Testis (tissue), 2 donors: ENCODE data around the gene ABL1.

Experiments used
- POLR2A ChIP-seq: fragments of 450-650 bp; IDR thresholded peaks from one replicate; pipeline ENCODE4 v1.6.1; 2017; ENCODE audit warnings: antibody characterized with exemption, mild to moderate bottlenecking, moderate library complexity
- TF ChIP-seq, protein P1 (sequence below), 3 experiments: fragments of 450-650 bp in 2 of 3; fragments of 200-600 bp in 1 of 3; sonication (generic) in 1 of 3; IDR thresholded peaks; one replicate each; pipeline ENCODE4 v1.5.1; 2016 to 2019; ENCODE audit warnings: antibody characterized with exemption in 3 of 3, mild to moderate bottlenecking in 2 of 3, moderate library complexity in 1 of 3

DNA sequence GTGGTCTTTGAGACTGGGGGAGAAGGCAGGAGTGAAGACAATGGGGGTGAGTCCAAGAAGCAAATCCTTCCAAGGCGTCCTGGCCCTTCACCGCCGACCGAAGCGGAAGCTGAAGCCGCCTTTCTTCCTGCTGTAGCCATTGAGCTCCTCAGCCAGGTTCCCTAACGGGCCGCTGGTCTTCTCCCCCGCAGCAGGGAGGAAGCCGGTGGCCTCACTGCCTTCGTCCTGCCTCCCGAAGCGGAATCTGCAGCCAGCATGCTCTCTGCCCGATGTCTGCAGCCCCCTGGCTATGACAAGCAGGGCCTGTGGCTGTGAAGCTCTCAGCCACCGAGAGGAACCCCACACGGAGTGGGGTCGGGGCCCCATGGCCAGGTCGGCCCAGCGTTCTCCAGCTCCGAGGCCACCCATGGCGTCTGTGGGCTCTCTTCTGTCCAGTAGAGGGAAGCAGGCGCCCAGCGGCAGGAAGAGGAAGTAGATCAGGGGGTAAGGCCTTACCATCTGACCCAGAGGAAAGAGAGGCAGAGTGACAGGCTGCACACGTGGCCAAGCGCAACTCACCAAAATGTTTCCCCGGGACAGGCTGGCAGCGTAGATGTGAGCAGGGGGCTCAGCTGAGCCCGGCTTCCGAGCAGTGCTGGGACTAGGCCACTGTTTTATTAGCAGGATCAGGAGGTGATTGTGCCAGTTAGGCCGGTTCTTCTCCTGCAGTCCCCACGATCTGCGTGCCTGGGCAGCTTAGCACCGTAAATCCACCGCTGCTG lies 58.5 kb downstream of the ABL1 start:
- TF ChIP-seq, protein P1, sequence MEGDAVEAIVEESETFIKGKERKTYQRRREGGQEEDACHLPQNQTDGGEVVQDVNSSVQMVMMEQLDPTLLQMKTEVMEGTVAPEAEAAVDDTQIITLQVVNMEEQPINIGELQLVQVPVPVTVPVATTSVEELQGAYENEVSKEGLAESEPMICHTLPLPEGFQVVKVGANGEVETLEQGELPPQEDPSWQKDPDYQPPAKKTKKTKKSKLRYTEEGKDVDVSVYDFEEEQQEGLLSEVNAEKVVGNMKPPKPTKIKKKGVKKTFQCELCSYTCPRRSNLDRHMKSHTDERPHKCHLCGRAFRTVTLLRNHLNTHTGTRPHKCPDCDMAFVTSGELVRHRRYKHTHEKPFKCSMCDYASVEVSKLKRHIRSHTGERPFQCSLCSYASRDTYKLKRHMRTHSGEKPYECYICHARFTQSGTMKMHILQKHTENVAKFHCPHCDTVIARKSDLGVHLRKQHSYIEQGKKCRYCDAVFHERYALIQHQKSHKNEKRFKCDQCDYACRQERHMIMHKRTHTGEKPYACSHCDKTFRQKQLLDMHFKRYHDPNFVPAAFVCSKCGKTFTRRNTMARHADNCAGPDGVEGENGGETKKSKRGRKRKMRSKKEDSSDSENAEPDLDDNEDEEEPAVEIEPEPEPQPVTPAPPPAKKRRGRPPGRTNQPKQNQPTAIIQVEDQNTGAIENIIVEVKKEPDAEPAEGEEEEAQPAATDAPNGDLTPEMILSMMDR (IDR thresholded peaks at IDR 0.05) = peak in 2 of 3 experiments; percentile 14 to 40
- no peak for TF ChIP-seq POLR2A
